ENCODE measurements around the gene CREB5.
A peak's percentile ranks its signal among the peaks of the same experiment; 100 is the strongest.
"Not testable (repeated sequence)": the region's sequence is repeated elsewhere in the genome, so short reads cannot be mapped to it uniquely, and the experiment has no call there.

CREB5 gene

GRCh38 chr7:28392289-28392688, 20.0 kb upstream of the CREB5 start:
- no peak for DNase-seq (ENCODE audit: extremely low read depth, low read depth)
- TF ChIP-seq CTCF (IDR thresholded peaks at IDR 0.05; ENCODE audit: low read depth, low read length) = no peak

GRCh38 chr7:28395404-28395803, 16.9 kb upstream of the CREB5 start:
- no peak for DNase-seq (ENCODE audit: extremely low read depth, low read depth)
- no peak for TF ChIP-seq CTCF (IDR thresholded peaks at IDR 0.05; ENCODE audit: low read depth, low read length)

GRCh38 chr7:28395831-28396230, 16.5 kb upstream of the CREB5 start:
- DNase-seq (ENCODE audit: extremely low read depth, low read depth) = no peak
- TF ChIP-seq CTCF (IDR thresholded peaks at IDR 0.05; ENCODE audit: low read depth, low read length) = no peak

GRCh38 chr7:28397141-28397540, 15.2 kb upstream of the CREB5 start:
- DNase-seq (ENCODE audit: extremely low read depth, low read depth) = no peak
- TF ChIP-seq CTCF (IDR thresholded peaks at IDR 0.05; ENCODE audit: low read depth, low read length) = no peak

- TF ChIP-seq CTCF (IDR thresholded peaks at IDR 0.05; ENCODE audit: low read depth, low read length) = no peak
- no peak for DNase-seq (ENCODE audit: extremely low read depth, low read depth)
Measured at GRCh38 chr7:28400838-28401360, 11.4 kb upstream of the CREB5 start.

GRCh38 chr7:28401567-28401966, 10.8 kb upstream of the CREB5 start:
- DNase-seq (ENCODE audit: extremely low read depth, low read depth) = not testable (repeated sequence)

GRCh38 chr7:28405662-28406061, 6.7 kb upstream of the CREB5 start:
- no peak for TF ChIP-seq CTCF (IDR thresholded peaks at IDR 0.05; ENCODE audit: low read depth, low read length)
- DNase-seq (ENCODE audit: extremely low read depth, low read depth) = peak; percentile 84

GRCh38 chr7:28406192-28406591, 6.1 kb upstream of the CREB5 start:
- DNase-seq (ENCODE audit: extremely low read depth, low read depth) = no peak
- no peak for TF ChIP-seq CTCF (IDR thresholded peaks at IDR 0.05; ENCODE audit: low read depth, low read length)

Measured in AG09319 (cell line).